Breast epithelium (tissue), 4 donors: ENCODE results near the gene HS6ST3. TPM values are rescaled to one million over a fixed set of nuclear protein-coding genes. Genes with fewer than 3 reads are reported as not detected.

Experiments
- DNase-seq, 2 donors: peaks; one replicate each; pipeline ENCODE4 v3.0.0-alpha.2; 2019; ENCODE audit warnings: low spot score in 2 of 2
- H3K27ac ChIP-seq, 2 donors: fragments of 200-600 bp; sonication (generic) in 1 of 2; one replicate each; pipeline ENCODE4 v1.5.1; 2016 to 2019; ENCODE audit warnings: mild to moderate bottlenecking in 1 of 2
- H3K27me3 ChIP-seq, 2 donors: fragments of 200-600 bp; sonication (generic) in 1 of 2; one replicate each; pipeline versions ENCODE4 v1.5.1 to v1.6.0; 2017 to 2019; ENCODE audit warnings: control low read depth in 1 of 2, mild to moderate bottlenecking in 1 of 2
- H3K36me3 ChIP-seq: fragments of 200-600 bp; one replicate; pipeline ENCODE4 v1.5.1; 2019
- H3K4me1 ChIP-seq, 2 donors: fragments of 200-600 bp; sonication (generic); one replicate each; pipeline ENCODE4 v1.5.1; 2016 to 2019; ENCODE audit warnings: control low read depth in 1 of 2
- H3K4me3 ChIP-seq, 3 donors: fragments of 200-600 bp; sonication (generic); 1 replicate in 2 of 3; 2 replicates in 1 of 3; pipeline ENCODE4 v1.5.1; 2016 to 2019; ENCODE audit warnings: mild to moderate bottlenecking in 3 of 3, moderate library complexity in 2 of 3
- H3K9me3 ChIP-seq, 2 donors: fragments of 200-600 bp; sonication (generic) in 1 of 2; one replicate each; pipeline ENCODE4 v1.5.1; 2016 to 2019; ENCODE audit warnings: control low read depth in 1 of 2
- POLR2A ChIP-seq: fragments of 450-650 bp; IDR thresholded peaks from one replicate; pipeline ENCODE4 v1.6.1; 2016; ENCODE audit warnings: antibody characterized with exemption, mild to moderate bottlenecking, moderate library complexity
- POLR2AphosphoS5 ChIP-seq, 3 donors: sonication (generic); formaldehyde crosslinking; IDR thresholded peaks; one replicate each; pipeline ENCODE4 v1.6.1; 2017; ENCODE audit warnings: antibody characterized with exemption in 3 of 3
- intact Hi-C: fragments of 100-400 bp; cut with DNase I; formaldehyde crosslinking; loops from one replicate; pipeline ENCODE4 v1.15.1; 2023; ENCODE audit warnings: low total_unique reads
- total RNA-seq, 3 donors: library from RNA; depleted of rRNA; stranded (reverse); fragments of >200 nt; gene quantifications; one replicate each; pipeline ENCODE4 v1.1.0, GENCODE V29; 2016
- TF ChIP-seq, protein P1 (sequence below), 3 donors: fragments of 450-650 bp; IDR thresholded peaks; one replicate each; pipeline ENCODE4 v1.5.1; 2016 to 2017; ENCODE audit warnings: antibody characterized with exemption in 3 of 3, mild to moderate bottlenecking in 3 of 3, moderate library complexity in 3 of 3

Gene HS6ST3
- total RNA-seq, 3 donors from 2014 or later: under 0.01 to 1.3 (median 0.59) TPM

DNA sequence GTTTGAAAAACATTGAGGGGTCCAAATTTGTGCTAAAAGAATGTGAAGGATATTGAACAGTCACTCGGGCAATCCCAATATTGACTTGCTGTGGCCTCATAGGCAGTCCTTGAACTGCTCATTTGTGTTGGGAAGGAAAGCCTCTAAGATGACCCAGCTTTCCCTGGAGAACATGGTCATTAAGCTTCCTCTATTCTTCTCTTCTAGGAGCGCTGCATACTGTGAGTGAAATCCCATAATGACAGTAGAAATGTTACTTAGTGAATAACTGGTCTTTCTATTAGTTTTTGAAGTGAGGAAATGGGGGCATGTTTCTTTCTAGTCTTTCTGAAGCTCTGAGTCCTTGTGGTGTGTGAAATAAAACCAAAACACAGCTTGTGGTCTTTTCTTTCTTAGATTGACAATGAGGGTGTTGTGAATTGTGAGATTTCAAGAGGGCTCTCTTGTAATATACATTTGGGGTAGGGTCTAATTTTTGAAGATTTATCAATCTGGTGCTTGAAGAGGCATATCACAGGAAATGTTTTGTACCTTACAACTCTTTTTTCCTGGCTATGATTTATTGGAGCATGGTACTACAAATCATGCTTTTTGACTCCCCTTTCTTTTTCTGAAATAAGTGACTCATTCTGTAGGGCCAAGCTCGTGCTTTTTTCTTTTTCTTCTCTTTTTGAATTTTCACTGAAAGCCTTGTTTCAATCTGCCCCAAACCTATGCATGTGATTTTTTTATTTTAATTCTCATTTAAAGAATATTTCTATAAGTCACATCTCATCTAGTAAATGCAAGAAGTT is 653.6 kb downstream of the HS6ST3 start:
- H3K36me3 ChIP-seq: no peaks in the 10 kb centered on the region
- no peak for TF ChIP-seq POLR2A
- TF ChIP-seq, protein P1, sequence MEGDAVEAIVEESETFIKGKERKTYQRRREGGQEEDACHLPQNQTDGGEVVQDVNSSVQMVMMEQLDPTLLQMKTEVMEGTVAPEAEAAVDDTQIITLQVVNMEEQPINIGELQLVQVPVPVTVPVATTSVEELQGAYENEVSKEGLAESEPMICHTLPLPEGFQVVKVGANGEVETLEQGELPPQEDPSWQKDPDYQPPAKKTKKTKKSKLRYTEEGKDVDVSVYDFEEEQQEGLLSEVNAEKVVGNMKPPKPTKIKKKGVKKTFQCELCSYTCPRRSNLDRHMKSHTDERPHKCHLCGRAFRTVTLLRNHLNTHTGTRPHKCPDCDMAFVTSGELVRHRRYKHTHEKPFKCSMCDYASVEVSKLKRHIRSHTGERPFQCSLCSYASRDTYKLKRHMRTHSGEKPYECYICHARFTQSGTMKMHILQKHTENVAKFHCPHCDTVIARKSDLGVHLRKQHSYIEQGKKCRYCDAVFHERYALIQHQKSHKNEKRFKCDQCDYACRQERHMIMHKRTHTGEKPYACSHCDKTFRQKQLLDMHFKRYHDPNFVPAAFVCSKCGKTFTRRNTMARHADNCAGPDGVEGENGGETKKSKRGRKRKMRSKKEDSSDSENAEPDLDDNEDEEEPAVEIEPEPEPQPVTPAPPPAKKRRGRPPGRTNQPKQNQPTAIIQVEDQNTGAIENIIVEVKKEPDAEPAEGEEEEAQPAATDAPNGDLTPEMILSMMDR (IDR thresholded peaks at IDR 0.05): no peak

DNA sequence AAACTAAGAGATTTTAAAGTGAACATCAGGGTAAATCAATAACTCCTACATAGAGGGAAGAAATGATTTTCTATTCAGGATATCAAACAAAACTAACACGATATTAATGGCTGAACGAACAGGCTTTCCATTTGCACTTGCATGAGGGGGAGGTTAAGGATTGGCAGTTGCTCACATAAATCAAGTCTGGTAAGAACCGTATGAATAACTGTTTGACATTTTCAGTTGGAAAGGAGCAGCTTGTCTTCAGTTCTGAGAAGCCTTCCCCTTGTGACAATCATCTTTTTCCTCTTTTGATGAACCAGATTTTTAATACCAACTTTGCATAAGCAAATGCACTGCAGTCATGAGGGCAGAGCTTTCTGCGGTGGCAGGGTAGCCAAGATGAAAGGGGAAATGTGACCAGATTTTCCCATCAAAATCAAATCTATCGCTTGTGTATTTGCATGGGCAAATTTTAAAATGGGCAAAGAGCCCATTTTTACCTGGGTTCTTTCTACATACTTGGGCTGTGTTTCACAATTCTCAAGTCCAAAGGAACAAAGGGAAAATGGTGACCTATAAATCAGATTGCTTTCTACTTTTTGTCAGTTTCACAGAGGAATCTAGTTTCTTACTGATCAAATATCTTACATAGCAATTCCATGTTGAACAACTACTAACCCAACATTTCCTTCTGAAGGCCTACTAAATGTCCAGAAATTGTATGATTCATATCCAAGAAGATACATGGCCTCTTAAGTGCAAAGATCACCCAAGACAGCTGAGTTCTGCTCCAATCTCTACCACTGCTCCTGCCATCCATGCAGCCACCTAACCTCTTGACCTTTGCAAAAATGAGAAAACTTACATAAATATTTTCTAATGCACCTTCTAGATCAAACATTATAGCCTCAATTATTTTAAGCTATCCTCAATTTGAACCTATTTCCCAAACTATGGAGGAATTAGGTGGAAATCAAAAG is 654.7 kb downstream of the HS6ST3 start:
- TF ChIP-seq, protein P1 (IDR thresholded peaks at IDR 0.05): no peak
- TF ChIP-seq POLR2AphosphoS5 (IDR thresholded peaks at IDR 0.05) (no peak), POLR2A (no peak)
- DNase-seq: no peak
- intact Hi-C loops: no loop called here

More for the DNA sequence above, 653.6 kb downstream of the HS6ST3 start:
- no peak for DNase-seq
- Histone ChIP-seq H3K27ac (no peak overlapping the region), H3K27me3 (no peaks in the 10 kb centered on the region), H3K4me3 (no peak overlapping the region), H3K9me3 (no peaks in the 10 kb centered on the region), H3K4me1 (no peaks in the 10 kb centered on the region)
- intact Hi-C loops: no loop called here

DNA sequence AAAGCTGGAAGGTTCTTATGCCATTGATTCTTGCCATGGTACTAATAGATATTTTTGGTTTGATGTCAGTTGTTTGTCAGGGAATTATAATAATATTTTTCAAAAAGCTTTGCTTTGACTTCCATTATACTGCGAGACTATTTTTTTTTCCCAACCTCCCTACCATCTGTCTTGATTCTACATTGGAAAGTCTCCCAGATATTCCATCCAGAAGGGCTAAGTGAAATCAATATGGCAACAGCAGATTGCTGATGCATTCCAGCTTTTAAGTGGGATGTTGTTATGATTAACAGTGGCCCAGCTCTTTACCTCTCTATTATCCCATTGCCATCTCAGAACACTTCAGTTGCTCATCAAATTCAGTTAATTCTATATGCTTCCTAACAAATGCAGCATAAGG is 657.0 kb downstream of the HS6ST3 start:
- intact Hi-C loops: no loop called here
- no peaks in the 10 kb centered on the region for H3K9me3 ChIP-seq

More for the DNA sequence above, 654.7 kb downstream of the HS6ST3 start:
- H3K9me3 ChIP-seq: no peaks in the 10 kb centered on the region
- H3K36me3 ChIP-seq: no peaks in the 10 kb centered on the region
- no peaks in the 10 kb centered on the region for H3K27me3 ChIP-seq
- no peak overlapping the region for H3K27ac ChIP-seq
- no peaks in the 10 kb centered on the region for H3K4me1 ChIP-seq
- H3K4me3 ChIP-seq: no peak overlapping the region

DNA sequence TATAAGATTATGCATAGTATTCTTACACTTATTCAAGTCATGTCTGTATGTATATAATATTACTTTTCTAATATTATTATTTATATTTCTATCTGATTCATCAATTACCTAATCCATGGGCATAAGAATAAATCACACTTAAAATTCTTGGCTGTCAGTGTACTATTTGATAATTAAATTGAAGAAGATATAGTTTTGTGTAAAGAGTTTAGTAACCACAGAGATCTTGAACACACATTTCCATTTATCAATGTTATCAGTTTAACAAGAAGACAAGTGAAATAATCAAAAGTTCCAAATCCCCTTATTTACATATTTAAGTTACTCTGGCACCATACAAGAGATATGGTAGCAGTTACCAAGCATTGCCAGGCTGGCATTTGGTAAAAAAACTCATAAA is 659.9 kb downstream of the HS6ST3 start:
- no peaks in the 10 kb centered on the region for H3K36me3 ChIP-seq
- H3K4me3 ChIP-seq: no peak overlapping the region
- no peak overlapping the region for H3K27ac ChIP-seq
- no peaks in the 10 kb centered on the region for H3K27me3 ChIP-seq
- intact Hi-C loops: no loop called here
- no peak for DNase-seq
- no peaks in the 10 kb centered on the region for H3K9me3 ChIP-seq
- TF ChIP-seq, protein P1 (IDR thresholded peaks at IDR 0.05): no peak
- TF ChIP-seq POLR2AphosphoS5 (IDR thresholded peaks at IDR 0.05) (no peak), POLR2A (no peak)
- H3K4me1 ChIP-seq: no peaks in the 10 kb centered on the region

More for the DNA sequence above, 657.0 kb downstream of the HS6ST3 start:
- TF ChIP-seq, protein P1 (IDR thresholded peaks at IDR 0.05): no peak
- no peak for TF ChIP-seq POLR2A
- TF ChIP-seq POLR2AphosphoS5 (IDR thresholded peaks at IDR 0.05): no peak
- no peak overlapping the region for H3K4me3 ChIP-seq
- H3K36me3 ChIP-seq: no peaks in the 10 kb centered on the region
- H3K4me1 ChIP-seq: no peaks in the 10 kb centered on the region
- H3K27ac ChIP-seq: no peak overlapping the region
- no peak for DNase-seq
- H3K27me3 ChIP-seq: no peaks in the 10 kb centered on the region
